Vagina (tissue), 2 donors: ENCODE results near the gene CCDC9B.

Experiments used
- CTCF ChIP-seq, 3 experiments: fragments of 450-650 bp in 2 of 3; fragments of 200-600 bp in 1 of 3; sonication (generic) in 1 of 3; IDR thresholded peaks; one replicate each; pipeline ENCODE4 v1.5.1; 2017 to 2019; ENCODE audit warnings: antibody characterized with exemption in 3 of 3, mild to moderate bottlenecking in 2 of 3, moderate library complexity in 2 of 3
- POLR2A ChIP-seq, 2 donors: fragments of 450-650 bp; IDR thresholded peaks; one replicate each; pipeline ENCODE4 v1.6.1; 2017; ENCODE audit warnings: antibody characterized with exemption in 2 of 2, mild to moderate bottlenecking in 2 of 2, moderate library complexity in 2 of 2
- POLR2AphosphoS5 ChIP-seq, 2 donors: sonication (generic); formaldehyde crosslinking; IDR thresholded peaks; one replicate each; pipeline ENCODE4 v1.9.0; 2017; ENCODE audit warnings: antibody characterized with exemption in 2 of 2, mild to moderate bottlenecking in 2 of 2, low read depth in 1 of 2; ENCODE audit not compliant: insufficient read depth in 1 of 2

- TF ChIP-seq CTCF (IDR thresholded peaks at IDR 0.05) = no peak
- TF ChIP-seq POLR2A (IDR thresholded peaks at IDR 0.05) = no peak
- TF ChIP-seq POLR2AphosphoS5 (IDR thresholded peaks at IDR 0.05; ENCODE audit: insufficient read depth in 1 of 2, low read depth in 1 of 2) = no peak
Observed at GRCh38 chr15:40323953-40324937, 16.5 kb downstream of the CCDC9B start.
